Limb (tissue), 2 donors: Measurements from ENCODE around the gene KCNJ3.

ENCODE experiments used
- DNase-seq, 2 donors: peaks; one replicate each; pipeline ENCODE4 v3.0.0-alpha.2; 2016; ENCODE audit errors: extremely low spot score in 2 of 2

Gene KCNJ3

DNA sequence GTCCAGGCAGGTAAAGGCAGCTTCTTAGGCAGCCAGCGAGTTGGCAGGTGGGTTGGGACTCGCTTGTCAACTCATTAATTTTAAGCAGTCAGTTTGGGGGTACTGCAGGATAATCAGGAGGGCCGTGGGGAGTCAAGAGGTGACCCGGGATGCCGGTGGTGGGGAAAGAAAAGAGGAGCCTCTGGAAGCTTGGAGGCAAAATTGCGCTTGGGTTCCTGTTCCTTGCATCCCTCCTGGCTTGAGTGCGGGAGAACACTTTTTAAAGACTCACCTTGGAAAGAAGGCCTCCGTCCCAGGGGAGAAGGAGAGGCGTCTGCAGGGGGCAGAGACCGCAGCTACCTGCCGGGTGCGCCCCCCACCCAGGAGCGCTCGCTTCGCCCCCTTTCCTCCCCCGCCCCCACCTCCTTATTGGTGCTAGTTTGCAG is at the start of gene KCNJ3:
Gene KCNJ3, plus strand, starts transcription at position 400 of the 425 bp plus-strand sequence. CDS start 81 bp downstream, outside the sequence.
- no peak for DNase-seq

DNA sequence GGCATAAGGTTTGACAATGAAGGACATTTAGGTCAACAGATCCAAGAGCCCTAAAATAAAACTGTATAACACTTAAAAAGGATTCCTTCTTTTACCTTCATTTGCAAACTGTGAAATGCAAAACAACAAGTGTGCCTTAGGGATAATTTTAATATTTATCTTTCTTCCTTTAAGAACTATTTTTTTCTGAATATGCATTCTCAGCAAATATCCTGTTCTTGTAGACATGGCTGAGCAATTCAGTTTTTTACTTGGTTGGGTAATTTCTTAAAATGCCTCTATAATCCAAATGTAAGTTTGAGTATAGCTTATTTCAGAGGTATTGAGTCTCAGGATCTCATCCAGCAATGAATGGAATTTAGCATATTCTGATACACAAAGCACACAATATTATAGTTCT is 43.0 kb upstream of the KCNJ3 start:
- no peak for DNase-seq

DNA sequence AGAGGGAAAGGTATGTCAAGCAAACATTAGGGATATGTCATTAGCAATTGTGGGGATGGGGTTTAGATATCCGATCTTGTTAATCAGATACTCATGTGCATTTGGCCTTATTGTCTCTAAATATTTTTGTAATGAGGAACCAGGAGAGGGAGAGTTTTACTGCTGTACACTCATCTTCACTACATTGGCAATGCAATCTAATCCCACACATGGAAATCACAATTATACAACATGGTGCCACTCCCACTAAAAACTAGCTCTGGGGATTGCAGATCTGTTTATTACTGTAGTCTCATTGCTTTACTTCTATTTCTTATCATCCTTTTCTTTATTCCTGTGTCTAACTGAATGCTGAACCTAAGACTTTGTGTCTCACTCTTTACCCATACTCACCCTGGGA is 39.6 kb upstream of the KCNJ3 start:
- no peak for DNase-seq

GRCh38 chr2:154664248-154664647 is 34.2 kb upstream of the KCNJ3 start:
- no peak for DNase-seq

DNA sequence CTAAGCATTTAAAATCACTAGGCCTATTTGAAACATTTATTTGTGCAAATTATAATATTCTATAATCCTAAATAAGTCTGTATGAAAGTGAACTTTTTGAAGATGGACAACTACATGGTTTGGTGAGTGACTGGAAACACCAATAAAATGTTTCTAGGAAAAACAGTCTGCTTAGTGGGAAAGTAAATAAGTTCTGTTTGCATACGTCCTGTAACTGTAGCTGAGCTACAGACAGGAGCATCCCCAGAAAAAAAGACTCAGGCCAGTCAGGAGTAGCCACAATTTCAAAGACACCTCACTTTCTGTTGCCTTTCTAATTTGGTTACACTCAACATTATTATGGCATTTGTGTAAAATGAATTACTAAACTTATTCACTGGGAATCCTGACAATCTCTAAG is 28.4 kb upstream of the KCNJ3 start:
- no peak for DNase-seq

GRCh38 chr2:154673694-154674093 is 24.8 kb upstream of the KCNJ3 start:
- DNase-seq, result no peak

GRCh38 chr2:154677401-154677800 is 21.1 kb upstream of the KCNJ3 start:
- DNase-seq, result no peak

GRCh38 chr2:154681741-154682140 is 16.8 kb upstream of the KCNJ3 start:
- no peak for DNase-seq

DNA sequence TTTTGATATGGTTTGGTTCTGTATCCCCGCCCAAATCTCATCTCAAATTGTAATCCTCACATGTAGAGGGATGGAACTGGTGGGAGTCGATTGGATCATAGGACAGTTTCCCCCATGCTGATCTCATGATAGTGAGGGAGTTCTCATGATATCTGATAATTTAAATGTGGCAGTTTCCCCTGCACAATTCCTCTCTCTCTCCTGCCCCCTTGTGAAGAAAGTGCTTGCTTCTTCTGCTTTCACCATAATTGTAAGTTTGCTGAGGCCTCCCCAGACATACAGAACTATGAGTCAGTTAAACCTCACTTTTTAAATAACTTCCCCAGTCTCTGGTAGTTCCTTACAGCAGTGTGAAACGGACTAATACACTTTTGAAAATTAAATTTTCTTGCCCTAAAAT is 12.3 kb upstream of the KCNJ3 start:
- DNase-seq, result no peak

DNA sequence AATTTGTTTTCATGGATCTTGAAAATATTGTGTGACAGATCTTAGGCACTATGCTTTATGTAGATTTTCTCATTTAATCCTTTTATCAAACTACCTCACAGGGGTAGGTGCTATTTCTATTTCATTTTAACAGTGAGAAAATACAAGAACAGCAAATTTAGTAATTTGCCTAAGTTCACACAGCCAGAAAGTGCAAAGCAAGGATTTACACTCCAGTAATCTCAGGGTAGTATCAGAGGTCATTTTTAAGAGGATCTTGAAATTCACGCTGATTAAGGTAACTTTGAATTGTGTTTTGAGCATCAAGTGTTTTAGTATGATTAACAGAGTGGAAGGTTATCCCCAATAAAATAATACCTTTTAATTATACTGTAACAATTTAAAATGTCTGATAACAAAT is 10.1 kb upstream of the KCNJ3 start:
- DNase-seq, result no peak

- no peak for DNase-seq
Observed at GRCh38 chr2:154689158-154689557, 9.3 kb upstream of the KCNJ3 start.

GRCh38 chr2:154692927-154693326 is 5.6 kb upstream of the KCNJ3 start:
- no peak for DNase-seq

- DNase-seq, result no peak
Observed at GRCh38 chr2:154693741-154694340, 4.7 kb upstream of the KCNJ3 start.

DNA sequence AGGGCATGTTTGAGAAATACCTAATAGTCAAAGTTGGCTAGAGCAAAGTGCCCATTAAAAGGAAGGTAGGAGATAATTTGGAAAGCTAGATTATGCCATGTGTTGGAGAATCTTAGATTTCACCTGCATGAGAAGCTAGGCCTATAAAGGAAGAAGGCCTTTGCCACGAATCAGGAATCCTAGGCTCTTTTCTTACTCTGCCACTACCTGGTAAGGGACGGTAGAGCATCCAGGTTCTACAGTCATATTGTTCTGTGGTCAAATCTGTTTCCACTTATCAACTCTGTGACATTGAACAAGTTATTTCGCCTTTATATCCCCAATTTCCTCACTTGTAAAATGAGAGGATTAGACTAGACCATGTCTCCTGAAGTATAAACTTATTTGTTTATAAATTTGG is 3.6 kb upstream of the KCNJ3 start:
- DNase-seq, result no peak

DNA sequence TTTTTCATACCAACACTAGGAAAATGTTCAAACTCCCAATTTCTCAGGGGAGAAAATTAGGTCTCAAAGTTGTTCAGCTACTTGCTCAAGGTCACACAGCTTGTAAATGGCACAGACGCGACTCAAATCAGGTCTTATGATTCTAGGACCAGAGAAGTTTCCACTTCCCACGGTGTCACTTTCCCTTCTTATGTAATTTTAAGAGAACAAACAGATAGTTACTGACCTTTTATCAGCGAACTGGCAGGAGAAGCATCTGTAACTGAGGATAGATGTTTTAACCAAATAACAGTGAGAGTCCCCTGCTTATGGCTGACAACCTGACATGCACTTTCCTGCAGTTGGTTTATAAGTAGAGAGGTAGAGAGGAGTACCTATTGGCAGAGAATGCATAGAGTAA is 2.1 kb upstream of the KCNJ3 start:
- no peak for DNase-seq

DNA sequence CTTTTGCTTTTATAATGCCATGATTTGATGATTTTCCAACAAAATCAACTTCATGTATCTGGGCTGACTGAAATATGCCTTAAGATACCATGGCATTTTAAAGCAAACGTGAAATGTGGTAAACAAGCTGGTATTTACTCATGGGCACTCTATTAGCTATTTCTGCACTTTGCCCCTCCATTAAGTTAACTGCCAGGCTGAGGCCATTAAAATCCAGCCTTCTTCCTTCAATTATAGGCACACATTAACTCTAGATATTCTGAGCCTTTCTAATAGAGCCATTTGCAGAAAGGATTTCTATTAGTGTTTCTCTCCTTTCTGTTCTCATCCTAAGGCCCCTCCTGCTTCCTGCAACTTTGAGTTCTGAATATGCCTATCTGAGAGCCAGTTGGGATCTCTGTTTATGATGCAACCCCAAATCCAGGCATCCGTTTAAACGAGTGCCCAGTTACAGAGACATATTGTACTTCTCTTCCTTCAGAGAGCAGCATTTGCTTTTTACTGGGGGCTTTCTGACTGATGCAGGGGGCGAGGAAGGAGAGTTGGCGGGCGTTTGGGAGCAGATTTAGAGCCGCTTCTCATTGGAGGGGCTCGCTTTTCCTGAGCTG is 1.6 kb upstream of the KCNJ3 start:
- DNase-seq, result no peak

DNA sequence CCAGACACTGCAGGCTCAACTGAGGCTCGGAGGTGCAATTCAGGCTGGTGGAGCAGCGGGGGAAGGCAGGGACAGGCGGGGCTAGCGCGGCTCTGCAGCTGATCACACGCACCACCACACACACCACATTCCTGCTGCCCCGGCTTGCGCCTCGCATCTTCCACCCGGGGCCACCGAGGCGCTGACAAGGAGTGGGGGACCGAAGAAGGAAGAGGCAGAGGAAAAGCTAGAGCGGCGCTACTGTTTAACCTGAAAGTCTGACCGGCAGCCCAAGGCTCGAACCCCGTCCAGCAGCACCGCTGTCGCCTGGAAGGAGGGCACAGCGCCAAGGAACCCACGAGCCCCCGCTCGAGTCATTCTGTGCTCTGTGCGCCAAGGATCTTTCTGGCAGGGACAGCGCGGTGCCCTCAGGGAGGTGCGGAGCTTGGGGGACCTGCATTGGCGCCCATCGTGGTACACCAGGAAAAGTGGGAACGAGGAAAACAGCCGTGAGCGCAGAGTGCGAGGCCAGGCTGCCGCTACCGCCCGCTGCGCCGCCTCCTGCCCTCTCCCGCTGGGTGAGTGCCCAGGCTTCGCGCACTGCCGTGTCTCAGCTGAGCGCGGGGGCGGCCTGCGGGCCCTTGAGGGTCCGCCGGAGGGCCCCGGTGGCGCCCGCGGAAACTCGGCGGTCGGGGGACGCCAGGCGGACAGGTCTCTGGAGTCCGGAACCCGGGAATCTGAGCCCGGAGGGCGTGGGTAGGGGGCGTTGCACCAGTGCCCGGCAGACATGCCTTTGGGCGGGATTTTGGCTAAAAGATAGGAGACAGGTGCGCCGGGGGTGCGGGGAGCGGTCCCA is 860 bp upstream of the KCNJ3 start:
- peak in 1 of 2 donors; percentile 64 for DNase-seq

DNA sequence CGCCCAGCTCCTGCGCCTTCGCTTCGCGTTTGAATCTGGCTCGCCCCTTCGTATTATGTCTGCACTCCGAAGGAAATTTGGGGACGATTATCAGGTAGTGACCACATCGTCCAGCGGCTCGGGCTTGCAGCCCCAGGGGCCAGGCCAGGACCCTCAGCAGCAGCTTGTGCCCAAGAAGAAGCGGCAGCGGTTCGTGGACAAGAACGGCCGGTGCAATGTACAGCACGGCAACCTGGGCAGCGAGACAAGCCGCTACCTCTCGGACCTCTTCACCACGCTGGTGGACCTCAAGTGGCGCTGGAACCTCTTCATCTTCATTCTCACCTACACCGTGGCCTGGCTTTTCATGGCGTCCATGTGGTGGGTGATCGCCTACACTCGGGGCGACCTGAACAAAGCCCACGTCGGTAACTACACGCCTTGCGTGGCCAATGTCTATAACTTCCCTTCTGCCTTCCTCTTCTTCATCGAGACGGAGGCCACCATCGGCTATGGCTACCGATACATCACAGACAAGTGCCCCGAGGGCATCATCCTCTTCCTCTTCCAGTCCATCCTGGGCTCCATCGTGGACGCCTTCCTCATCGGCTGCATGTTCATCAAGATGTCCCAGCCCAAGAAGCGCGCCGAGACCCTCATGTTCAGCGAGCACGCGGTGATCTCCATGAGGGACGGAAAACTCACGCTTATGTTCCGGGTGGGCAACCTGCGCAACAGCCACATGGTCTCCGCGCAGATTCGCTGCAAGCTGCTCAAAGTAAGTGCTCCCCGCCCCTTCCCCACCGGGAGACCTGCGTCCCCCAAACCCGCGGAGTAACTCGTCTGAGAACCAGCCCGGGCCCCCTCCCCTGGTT is 453 bp downstream of the KCNJ3 start:
- DNase-seq, result peak in 1 of 2 donors; percentile 48

- DNase-seq, result no peak
Observed at GRCh38 chr2:154699575-154699930, 1.1 kb downstream of the KCNJ3 start.

- no peak for DNase-seq
Observed at GRCh38 chr2:154700136-154700535, 1.6 kb downstream of the KCNJ3 start.

DNA sequence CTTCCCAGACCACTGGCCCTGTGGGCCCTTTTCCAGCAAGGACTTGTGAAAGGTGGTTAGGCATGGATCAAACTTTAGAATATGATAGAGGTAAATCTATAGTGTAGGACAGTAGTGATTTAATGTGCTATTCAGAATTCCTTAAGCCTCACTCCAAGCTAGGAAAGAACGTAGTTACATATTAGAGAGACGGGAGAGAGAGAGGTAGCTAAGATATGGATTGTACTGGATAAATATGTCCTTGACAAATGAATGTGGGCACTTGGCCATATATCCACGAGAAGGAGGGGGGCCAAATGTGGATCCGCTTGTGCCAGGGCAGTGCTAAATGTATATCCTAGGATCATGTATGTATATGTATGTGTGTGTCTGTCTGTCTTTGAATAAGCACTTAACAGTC is 6.5 kb downstream of the KCNJ3 start:
- DNase-seq, result no peak

DNA sequence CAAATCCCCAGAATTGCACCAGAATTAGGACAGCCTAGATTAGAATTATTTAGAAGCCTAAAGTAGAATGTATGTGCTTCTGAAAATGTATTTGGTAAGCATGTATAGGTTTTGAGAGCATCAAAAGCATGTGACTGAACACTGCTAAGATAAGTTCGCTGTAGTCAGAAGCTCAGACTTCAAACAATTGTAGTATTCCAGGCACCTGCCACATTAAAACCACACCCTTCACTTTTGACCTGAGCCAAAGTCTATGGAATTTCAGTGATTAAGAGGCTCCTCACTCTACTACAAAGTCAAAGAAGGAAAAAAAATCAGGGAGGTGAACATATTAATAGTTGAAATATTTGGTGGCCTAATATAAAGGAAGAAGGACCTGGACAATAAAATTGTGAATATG is 8.2 kb downstream of the KCNJ3 start:
- no peak for DNase-seq
